BLaER1 treated with 17β-estradiol and CSF1 and Interleukin-3, amounts not matched to agents 10 nM and 100 nM (cell line): Measurements from ENCODE around the gene RPAP2.
A peak's percentile ranks its signal among the peaks of the same experiment; 100 is the strongest.
"Not testable (repeated sequence)": the region's sequence is repeated elsewhere in the genome, so short reads cannot be mapped to it uniquely, and the experiment has no call there.

Experiments
- H3K27ac ChIP-seq, 11 experiments: shearing (Covaris generic); formaldehyde crosslinking; 2 replicates each; pipeline ENCODE4 v1.8.1; 2022
- H3K27me3 ChIP-seq, 11 experiments: shearing (Covaris generic); formaldehyde crosslinking; 2 replicates each; pipeline ENCODE4 v1.8.1; 2022
- H3K36me3 ChIP-seq, 11 experiments: shearing (Covaris generic); formaldehyde crosslinking; 2 replicates each; pipeline ENCODE4 v1.8.1; 2022
- H3K4me1 ChIP-seq, 10 experiments: shearing (Covaris generic); formaldehyde crosslinking; 2 replicates each; pipeline ENCODE4 v1.8.1; 2022
- H3K4me2 ChIP-seq, 11 experiments: shearing (Covaris generic); formaldehyde crosslinking; 2 replicates each; pipeline ENCODE4 v1.8.1; 2022
- H3K4me3 ChIP-seq, 10 experiments: shearing (Covaris generic); formaldehyde crosslinking; 2 replicates each; pipeline ENCODE4 v1.8.1; 2022
- H3K9ac ChIP-seq, 11 experiments: shearing (Covaris generic); formaldehyde crosslinking; 2 replicates each; pipeline ENCODE4 v1.8.1; 2022
- H3K9me3 ChIP-seq, 11 experiments: shearing (Covaris generic); formaldehyde crosslinking; replicated peaks in 1 of 11; 2 replicates each; pipeline ENCODE4 v1.8.1; 2022
- H4K20me1 ChIP-seq, 11 experiments: shearing (Covaris generic); formaldehyde crosslinking; 2 replicates each; pipeline ENCODE4 v1.8.1; 2022
- Cebpa-rat ChIP-seq, 11 experiments: shearing (Covaris generic); IDR thresholded peaks; 2 replicates each; pipeline ENCODE4 v1.8.1; 2022

RPAP2 gene

DNA sequence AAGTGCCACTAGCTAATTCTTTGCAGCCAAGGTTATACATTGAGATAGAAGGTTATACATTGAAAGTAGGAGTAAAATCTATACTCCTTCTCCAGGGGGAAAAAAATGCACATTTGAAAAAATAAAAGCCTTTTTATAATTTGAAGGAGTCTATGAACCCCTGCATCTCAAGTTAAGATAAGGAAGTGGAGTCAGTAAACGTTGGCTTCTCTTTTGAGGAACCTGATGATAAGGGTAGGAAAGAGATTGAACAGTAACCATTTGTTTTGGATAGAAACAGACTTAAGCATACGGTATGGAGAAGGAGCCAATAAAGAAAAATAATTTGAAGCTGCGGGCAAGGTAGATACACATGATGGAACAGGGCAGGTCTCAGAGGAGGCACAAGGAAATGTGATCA, 64.1 kb downstream of the RPAP2 start:
- no peak overlapping the region for H3K9ac ChIP-seq
- no peak overlapping the region for H3K27ac ChIP-seq
- no peaks in the 10 kb centered on the region for H4K20me1 ChIP-seq
- no peak for TF ChIP-seq Cebpa-rat (IDR thresholded peaks at IDR 0.05)
- peaks cover 27 to 46% (median 30%) of the 10 kb centered on the region in 11 experiments for H3K36me3 ChIP-seq
- no peak overlapping the region for H3K4me2 ChIP-seq
- H3K4me3 ChIP-seq = no peak overlapping the region
- H3K27me3 ChIP-seq = no peaks in the 10 kb centered on the region
- no peaks in the 10 kb centered on the region for H3K4me1 ChIP-seq
- H3K9me3 ChIP-seq = no peaks in the 10 kb centered on the region

DNA sequence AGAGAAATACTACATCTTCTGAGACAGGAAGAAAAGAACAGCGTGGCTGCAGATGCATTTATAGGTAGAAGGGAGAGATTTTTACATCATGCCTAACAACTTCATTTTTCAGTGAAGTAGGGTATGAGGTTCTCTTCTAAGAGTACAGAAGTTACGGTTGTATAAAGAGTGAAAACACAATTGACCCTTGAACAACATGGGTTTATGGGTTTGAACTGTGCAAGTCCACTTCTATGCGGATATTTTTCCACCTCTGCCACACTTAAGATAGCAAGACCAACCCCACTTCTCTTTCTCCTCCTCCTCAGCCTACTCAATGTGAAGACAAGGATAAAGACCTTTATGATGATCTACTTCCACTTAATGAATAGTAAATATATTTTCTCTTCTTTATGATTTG, 64.5 kb downstream of the RPAP2 start:
- H3K27me3 ChIP-seq = no peaks in the 10 kb centered on the region
- H3K36me3 ChIP-seq = peaks cover 22 to 45% (median 28%) of the 10 kb centered on the region in 11 experiments
- H4K20me1 ChIP-seq = no peaks in the 10 kb centered on the region
- no peak overlapping the region for H3K9ac ChIP-seq
- TF ChIP-seq Cebpa-rat (IDR thresholded peaks at IDR 0.05) = no peak
- no peak overlapping the region for H3K27ac ChIP-seq
- H3K4me1 ChIP-seq = no peaks in the 10 kb centered on the region
- no peaks in the 10 kb centered on the region for H3K9me3 ChIP-seq
- no peak overlapping the region for H3K4me3 ChIP-seq
- H3K4me2 ChIP-seq = no peak overlapping the region

DNA sequence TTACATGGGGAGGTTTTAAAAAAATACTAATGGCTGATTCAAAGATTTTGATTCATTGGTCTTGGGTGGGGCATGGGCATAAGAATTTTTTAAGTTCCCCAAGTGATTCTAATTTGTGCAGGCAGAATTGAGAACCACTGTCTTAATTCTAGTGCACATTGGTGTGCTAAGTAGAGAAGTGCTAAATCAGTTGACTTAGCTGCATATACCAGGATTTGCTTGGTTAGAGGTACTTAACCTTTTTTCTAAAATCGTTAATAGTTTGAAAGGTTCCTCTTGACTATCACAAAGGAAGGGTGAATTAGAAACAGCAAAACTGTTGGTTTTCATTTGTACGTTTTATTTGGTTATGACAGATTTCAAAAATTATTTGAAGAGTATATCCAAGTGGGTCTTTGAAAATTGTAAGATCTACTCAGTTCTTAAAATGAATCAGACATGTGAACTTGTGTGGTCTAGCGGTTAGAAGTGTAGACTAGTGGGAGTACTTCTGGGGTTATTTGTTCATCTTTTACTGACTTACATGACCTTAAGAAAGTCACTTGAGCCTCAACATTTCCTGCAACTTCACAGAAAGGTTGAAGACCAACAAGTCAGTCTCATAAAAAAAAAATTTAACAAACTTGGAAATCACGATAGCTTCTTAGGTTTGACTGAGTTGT, 66.7 kb downstream of the RPAP2 start:
- Histone ChIP-seq H3K36me3 (peaks cover 16 to 38% (median 22%) of the 10 kb centered on the region in 11 experiments; a peak in 20 of 22 replicates), H3K9ac (no peak overlapping the region), H3K4me2 (no peak overlapping the region), H3K27me3 (no peaks in the 10 kb centered on the region), H3K4me3 (no peak overlapping the region), H4K20me1 (no peaks in the 10 kb centered on the region; a peak in 1 of 22 replicates), H3K9me3 (no peaks in the 10 kb centered on the region), H3K4me1 (no peaks in the 10 kb centered on the region), H3K27ac (no peak overlapping the region)
- no peak for TF ChIP-seq Cebpa-rat (IDR thresholded peaks at IDR 0.05)

DNA sequence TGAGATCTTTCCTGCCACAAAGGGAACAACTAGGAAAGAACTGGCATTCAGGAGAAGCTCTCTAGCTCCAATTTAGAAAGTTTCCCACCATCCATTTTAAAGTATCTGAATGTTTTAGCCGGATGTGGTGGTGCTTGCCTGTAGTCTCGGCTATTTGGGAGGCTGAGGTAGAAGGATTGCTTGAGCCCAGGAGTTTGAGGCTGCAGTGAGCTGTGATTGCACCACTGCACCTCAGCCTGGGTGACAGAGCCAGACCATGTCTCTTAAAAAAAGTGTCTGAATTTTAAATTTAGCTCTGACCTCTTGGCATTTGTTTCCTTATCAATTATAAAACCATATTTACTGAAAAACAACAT, 67.2 kb downstream of the RPAP2 start:
- no peaks in the 10 kb centered on the region; a peak in 1 of 22 replicates for H4K20me1 ChIP-seq
- H3K9me3 ChIP-seq = no peaks in the 10 kb centered on the region
- H3K9ac ChIP-seq = no peak overlapping the region
- no peaks in the 10 kb centered on the region for H3K4me1 ChIP-seq
- no peak for TF ChIP-seq Cebpa-rat (IDR thresholded peaks at IDR 0.05)
- no peak overlapping the region for H3K27ac ChIP-seq
- H3K36me3 ChIP-seq = peaks cover 13 to 36% (median 21%) of the 10 kb centered on the region in 11 experiments; a peak in 20 of 22 replicates
- H3K4me3 ChIP-seq = no peak overlapping the region
- H3K4me2 ChIP-seq = no peak overlapping the region
- H3K27me3 ChIP-seq = no peaks in the 10 kb centered on the region

DNA sequence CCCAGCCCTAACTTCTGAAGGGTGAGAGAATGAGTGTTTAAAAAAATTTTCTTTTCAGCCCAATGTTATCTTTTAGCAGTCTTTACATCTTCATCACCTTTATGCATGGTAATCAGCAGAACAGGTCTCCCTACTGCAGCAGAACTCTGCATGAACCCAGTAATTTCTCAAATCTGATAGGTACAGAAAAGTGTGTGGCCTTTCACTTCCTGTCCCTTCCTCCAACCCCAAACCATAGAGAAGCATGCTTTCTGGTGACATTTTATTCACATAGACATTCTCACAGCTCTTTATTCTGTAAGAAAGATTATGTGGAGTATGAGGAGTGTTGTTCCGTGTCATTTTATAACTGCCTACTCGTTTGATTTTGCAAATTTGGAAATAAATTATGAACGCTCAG, 68.6 kb downstream of the RPAP2 start:
- no peak overlapping the region for H3K27ac ChIP-seq
- H3K9me3 ChIP-seq = no peaks in the 10 kb centered on the region
- no peak overlapping the region for H3K4me2 ChIP-seq

GRCh38 chr1:92372164-92372563, 73.3 kb downstream of the RPAP2 start:
- Histone ChIP-seq H3K9me3 (no peaks in the 10 kb centered on the region; a peak in 1 of 22 replicates), H3K27me3 (no peaks in the 10 kb centered on the region), H4K20me1 (no peaks in the 10 kb centered on the region; a peak in 1 of 22 replicates), H3K4me2 (no peak overlapping the region), H3K4me3 (no peak overlapping the region), H3K27ac (no peak overlapping the region), H3K9ac (no peak overlapping the region), H3K4me1 (peaks cover 0 to 13% (median 10%) of the 10 kb centered on the region in 10 experiments; a peak in 14 of 20 replicates), H3K36me3 (peaks cover 9 to 30% (median 22%) of the 10 kb centered on the region in 11 experiments; a peak in 21 of 22 replicates)
- TF ChIP-seq Cebpa-rat (IDR thresholded peaks at IDR 0.05) = no peak

More for the DNA sequence above, 68.6 kb downstream of the RPAP2 start:
- no peak for TF ChIP-seq Cebpa-rat (IDR thresholded peaks at IDR 0.05)
- Histone ChIP-seq H3K9ac (no peak overlapping the region), H4K20me1 (no peaks in the 10 kb centered on the region; a peak in 1 of 22 replicates), H3K36me3 (peaks cover 10 to 36% (median 25%) of the 10 kb centered on the region in 11 experiments; a peak in 21 of 22 replicates), H3K4me1 (no peaks in the 10 kb centered on the region), H3K27me3 (no peaks in the 10 kb centered on the region), H3K4me3 (no peak overlapping the region)

DNA sequence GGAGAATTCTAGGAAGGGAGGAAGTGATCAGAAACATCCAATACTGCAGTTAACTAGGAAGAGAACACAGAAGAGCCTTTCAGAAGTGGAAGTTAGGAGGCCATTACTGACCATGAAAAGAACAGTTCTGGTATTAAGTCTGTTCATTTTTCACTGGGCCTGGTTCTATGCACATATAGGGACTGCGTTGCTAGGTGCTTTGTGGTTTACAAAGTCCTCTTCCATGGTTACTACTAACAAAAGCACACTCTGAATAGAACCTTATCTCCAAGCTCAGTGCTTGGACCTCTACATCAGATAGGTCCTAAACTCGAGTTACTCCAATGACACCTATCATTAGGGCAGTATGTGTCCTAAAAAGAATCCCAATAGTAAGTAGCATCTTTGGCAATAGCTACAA, 75.4 kb downstream of the RPAP2 start:
- Histone ChIP-seq H3K9me3 (no peaks in the 10 kb centered on the region; a peak in 1 of 22 replicates), H3K4me1 (peaks cover 0 to 13% (median 10%) of the 10 kb centered on the region in 10 experiments; a peak in 14 of 20 replicates), H3K4me3 (no peak overlapping the region), H3K27ac (no peak overlapping the region), H3K4me2 (no peak overlapping the region), H4K20me1 (no peaks in the 10 kb centered on the region; a peak in 1 of 22 replicates), H3K36me3 (peaks cover 4 to 28% (median 18%) of the 10 kb centered on the region in 11 experiments; a peak in 21 of 22 replicates), H3K27me3 (no peaks in the 10 kb centered on the region), H3K9ac (no peak overlapping the region)
- TF ChIP-seq Cebpa-rat (IDR thresholded peaks at IDR 0.05) = no peak

DNA sequence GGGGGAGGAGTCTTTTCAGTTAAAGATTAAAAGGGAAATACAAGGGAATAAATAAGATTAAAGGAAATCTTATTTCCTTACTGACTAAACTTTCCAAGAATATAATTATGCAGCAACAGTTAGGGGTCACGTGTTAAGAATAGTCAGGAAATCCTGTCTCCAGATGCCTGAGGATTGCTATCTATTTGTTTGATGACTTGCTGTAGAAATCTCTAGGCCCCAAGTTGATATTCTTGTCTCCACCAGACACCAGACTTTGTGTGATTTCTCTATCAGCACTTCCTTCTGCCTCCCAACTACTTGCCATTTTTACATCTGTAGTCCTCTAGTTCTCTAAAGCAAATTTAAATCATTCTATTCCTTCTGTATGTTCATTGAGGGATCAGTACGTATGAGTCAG, 77.5 kb downstream of the RPAP2 start:
- H3K4me1 ChIP-seq = peaks cover 0 to 13% (median 10%) of the 10 kb centered on the region in 10 experiments; a peak in 14 of 20 replicates
- no peak overlapping the region for H3K4me3 ChIP-seq
- no peaks in the 10 kb centered on the region for H4K20me1 ChIP-seq
- H3K27me3 ChIP-seq = no peaks in the 10 kb centered on the region
- no peak overlapping the region for H3K9ac ChIP-seq
- H3K9me3 ChIP-seq = peaks cover 0 to 10% (median 5%) of the 10 kb centered on the region in 11 experiments; a peak in 11 of 22 replicates
- TF ChIP-seq Cebpa-rat (IDR thresholded peaks at IDR 0.05) = no peak
- peaks cover 5 to 31% (median 15%) of the 10 kb centered on the region in 11 experiments; a peak in 21 of 22 replicates for H3K36me3 ChIP-seq
- H3K27ac ChIP-seq = no peak overlapping the region
- H3K4me2 ChIP-seq = peak overlapping the region in 10 of 11 experiments; percentile 8 to 32 (median 18); a peak in 11 of 22 replicates

DNA sequence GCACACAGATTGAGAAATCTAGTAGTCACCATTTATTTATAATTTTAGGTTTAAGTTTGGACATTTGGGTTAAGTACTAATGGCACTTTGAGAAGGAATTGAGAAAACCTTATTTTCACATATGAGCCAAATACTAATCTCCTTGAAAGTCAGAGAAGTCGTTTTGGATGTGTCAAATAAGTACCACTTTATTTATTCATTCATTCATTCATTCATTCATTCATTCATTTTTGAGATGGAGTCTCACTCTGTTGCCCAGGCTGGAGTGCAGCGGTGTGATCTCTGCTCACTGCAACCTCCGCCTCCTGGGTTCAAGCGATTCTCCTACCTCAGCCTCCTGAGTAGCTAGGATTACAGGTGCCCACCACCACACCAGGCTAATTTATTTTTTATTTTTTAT, 79.1 kb downstream of the RPAP2 start:
- Histone ChIP-seq H3K9me3 (peaks cover 0 to 11% (median 6%) of the 10 kb centered on the region in 11 experiments; a peak in 11 of 22 replicates), H3K4me1 (peaks cover 0 to 13% (median 10%) of the 10 kb centered on the region in 10 experiments; a peak in 14 of 20 replicates), H3K36me3 (peaks cover 6 to 24% (median 12%) of the 10 kb centered on the region in 11 experiments; a peak in 20 of 22 replicates)
- not testable (repeated sequence) for H3K4me2 ChIP-seq, H3K27me3 ChIP-seq, H3K4me3 ChIP-seq, H3K9ac ChIP-seq, H4K20me1 ChIP-seq, H3K27ac ChIP-seq
